Ishikawa (cell line): Measurements from ENCODE around the gene PHETA1.

Experiments used
- RAD21 ChIP-seq: IDR thresholded peaks from 2 replicates; pipeline ENCODE4 v1.6.1; 2012; ENCODE audit warnings: low read depth
- USF1 ChIP-seq: IDR thresholded peaks from 2 replicates; pipeline ENCODE4 v1.6.1; 2012

GRCh38 chr12:111342376-111342775 is 26.5 kb downstream of the PHETA1 start:
- TF ChIP-seq USF1 (no peak), RAD21 (no peak)
